IMR-90 (cell line): ENCODE results near the gene CAV3. TPM values are rescaled to one million over a fixed set of nuclear protein-coding genes. Genes with fewer than 3 reads are reported as not detected.

Experiments
- ATAC-seq: fragments of 200-7000 bp; cut with Tn5 transposase; 2 replicates; pipeline ENCODE4 v1.9.1; 2020; ENCODE audit warnings: low read depth, mild to moderate bottlenecking, moderate library complexity
- BruUV-seq: library from RNA; stranded (reverse); fragments of 400-500 nt; replicated peaks from 2 replicates; lab custom pipeline; 2021; lab: Mats Ljungman, UMichigan
- CTCF ChIA-PET: fragments of 300-600 bp; formaldehyde crosslinking; extraction: SDS; loops from one replicate; lab custom pipeline; 2021; ENCODE audit warnings: antibody characterized with exemption; lab: Yijun Ruan, JAX
- POLR2A ChIA-PET: fragments of 300-600 bp; sonication (Branson Sonifier 250); formaldehyde crosslinking; loops from one replicate; lab custom pipeline; 2022; ENCODE audit warnings: antibody characterized with exemption; ENCODE audit not compliant: unreplicated experiment; lab: Charles Lee
- DNase-seq: peaks from one replicate; pipeline ENCODE4 v3.0.0; 2013
- H2AFZ ChIP-seq: replicated peaks from 2 replicates; pipeline ENCODE3; 2013; ENCODE audit warnings: low read length, mild to moderate bottlenecking; ENCODE audit not compliant: poor library complexity
- H2AK5ac ChIP-seq: 2 replicates; pipeline ENCODE4 v1.6.1; 2013; ENCODE audit warnings: low read depth, low read length, inconsistent platforms
- H2AK9ac ChIP-seq: replicated peaks from 2 replicates; pipeline ENCODE3; 2013; ENCODE audit warnings: mild to moderate bottlenecking, low read depth, low read length, moderate library complexity; ENCODE audit not compliant: poor library complexity
- H2BK120ac ChIP-seq: 2 replicates; pipeline ENCODE4 v1.6.1; 2013; ENCODE audit warnings: low read depth, low read length, inconsistent platforms
- H2BK15ac ChIP-seq: 3 replicates; pipeline ENCODE4 v1.6.1; 2013; ENCODE audit warnings: low read depth, low read length, inconsistent platforms
- H2BK20ac ChIP-seq: 2 replicates; pipeline ENCODE4 v1.6.1; 2013; ENCODE audit warnings: low read depth, mild to moderate bottlenecking, inconsistent platforms, low read length, moderate library complexity
- H2BK5ac ChIP-seq: 2 replicates; pipeline ENCODE4 v1.6.1; 2013; ENCODE audit warnings: mild to moderate bottlenecking, low read depth, low read length, inconsistent platforms; ENCODE audit not compliant: poor library complexity, severe bottlenecking
- H3K14ac ChIP-seq: replicated peaks from 2 replicates; pipeline ENCODE4 v1.6.1; 2013; ENCODE audit warnings: low read depth, low read length, inconsistent platforms
- H3K18ac ChIP-seq: 2 replicates; pipeline ENCODE4 v1.6.1; 2013; ENCODE audit warnings: low read depth, low read length, control low read depth
- H3K23ac ChIP-seq: 2 replicates; pipeline ENCODE4 v1.6.1; 2013; ENCODE audit warnings: low read depth, low read length, inconsistent platforms
- H3K27ac ChIP-seq: 2 replicates; pipeline ENCODE4 v1.5.1; 2013; ENCODE audit warnings: mild to moderate bottlenecking, control low read depth, low read length; ENCODE audit not compliant: insufficient read depth
- H3K27me3 ChIP-seq: 2 replicates; pipeline ENCODE4 v1.6.1; 2013; ENCODE audit warnings: low read length; ENCODE audit not compliant: control insufficient read depth, insufficient read depth
- H3K36me3 ChIP-seq: 2 replicates; pipeline ENCODE4 v1.6.1; 2013; ENCODE audit warnings: low read length, mixed read lengths; ENCODE audit not compliant: control insufficient read depth, insufficient read depth
- H3K4ac ChIP-seq: 2 replicates; pipeline ENCODE4 v1.6.1; 2013; ENCODE audit warnings: low read depth, low read length, inconsistent platforms
- H3K4me1 ChIP-seq: 2 replicates; pipeline ENCODE4 v1.6.1; 2013; ENCODE audit warnings: low read length, mixed read lengths; ENCODE audit not compliant: control insufficient read depth, insufficient read depth
- H3K4me2 ChIP-seq: 2 replicates; pipeline ENCODE4 v1.6.1; 2013; ENCODE audit warnings: low read depth, mild to moderate bottlenecking, control low read depth, low read length, moderate library complexity
- H3K4me3 ChIP-seq: 2 replicates; pipeline ENCODE4 v1.5.1; 2013; ENCODE audit warnings: low read depth, mild to moderate bottlenecking, control low read depth, low read length, moderate library complexity; ENCODE audit not compliant: insufficient read depth
- H3K56ac ChIP-seq: 2 replicates; pipeline ENCODE4 v1.6.1; 2013; ENCODE audit warnings: low read length, inconsistent platforms; ENCODE audit not compliant: insufficient read depth; ENCODE audit errors: extremely low read depth
- H3K79me1 ChIP-seq, 2 experiments: 2 replicates each; pipeline ENCODE4 v1.6.1; 2013; ENCODE audit warnings: low read length in 2 of 2, inconsistent platforms in 1 of 2, low read depth in 1 of 2
- H3K9ac ChIP-seq: 2 replicates; pipeline ENCODE4 v1.6.1; 2013; ENCODE audit warnings: low read depth, low read length, control low read depth
- H3K9me1 ChIP-seq: 2 replicates; pipeline ENCODE4 v1.6.1; 2013; ENCODE audit warnings: low read length, inconsistent platforms; ENCODE audit not compliant: insufficient read depth
- H3K9me3 ChIP-seq: 2 replicates; pipeline ENCODE4 v1.6.1; 2013; ENCODE audit warnings: low read length; ENCODE audit not compliant: control insufficient read depth, insufficient read depth
- H4K20me1 ChIP-seq: 2 replicates; pipeline ENCODE4 v1.6.1; 2013; ENCODE audit warnings: low read length, inconsistent platforms; ENCODE audit not compliant: insufficient read depth
- H4K5ac ChIP-seq: 2 replicates; pipeline ENCODE4 v1.6.1; 2013; ENCODE audit warnings: mild to moderate bottlenecking, low read depth, low read length, control low read depth
- H4K8ac ChIP-seq, 2 experiments: 2 replicates each; pipeline ENCODE4 v1.6.1; 2013; ENCODE audit warnings: low read depth in 2 of 2, low read length in 2 of 2, control low read depth in 1 of 2, inconsistent platforms in 1 of 2
- H4K91ac ChIP-seq: 2 replicates; pipeline ENCODE4 v1.6.1; 2013; ENCODE audit warnings: low read depth, low read length, inconsistent platforms; ENCODE audit not compliant: insufficient read depth
- BHLHE40 ChIP-seq: fragments of 150-350 bp; IDR thresholded peaks from 2 replicates; pipeline ENCODE4 v1.6.1; 2016; ENCODE audit warnings: mild to moderate bottlenecking, low read depth, low read length
- CHD1 ChIP-seq: IDR thresholded peaks from 2 replicates; pipeline ENCODE4 v1.6.1; 2012; ENCODE audit warnings: low read depth, low read length, improper control_type of control experiment
- FOS ChIP-seq: fragments of 150-350 bp; IDR thresholded peaks from 2 replicates; pipeline ENCODE4 v1.6.1; 2016; ENCODE audit warnings: low read depth, low read length
- MAZ ChIP-seq: IDR thresholded peaks from 2 replicates; pipeline ENCODE4 v1.6.1; 2012; ENCODE audit warnings: low read depth, mild to moderate bottlenecking, low read length, improper control_type of control experiment, moderate library complexity, borderline replicate concordance
- NFE2L2 ChIP-seq: fragments of 150-350 bp; IDR thresholded peaks from 2 replicates; pipeline ENCODE4 v1.6.1; 2016; ENCODE audit warnings: low read depth, mild to moderate bottlenecking, low read length
- POLR2A ChIP-seq: IDR thresholded peaks from 2 replicates; pipeline ENCODE4 v1.6.1; 2012; ENCODE audit warnings: mild to moderate bottlenecking, low read depth, low read length
- RAD21 ChIP-seq: IDR thresholded peaks from 2 replicates; pipeline ENCODE4 v1.6.1; 2012; ENCODE audit warnings: low read length, improper control_type of control experiment
- RCOR1 ChIP-seq: IDR thresholded peaks from 2 replicates; pipeline ENCODE4 v1.6.1; 2012; ENCODE audit warnings: mild to moderate bottlenecking, low read length, improper control_type of control experiment; ENCODE audit not compliant: insufficient replicate concordance
- WGBS, 2 experiments: methylation state at CpG; one replicate each; pipeline versions ENCODE4 v1.1.5 to v1.1.7; 2013; ENCODE audit warnings: missing lambda C conversion rate in 2 of 2; ENCODE audit not compliant: insufficient read length in 1 of 2; ENCODE audit errors: extremely low coverage in 2 of 2; 5-methylcytosine and 5-hydroxymethylcytosine counted together
- dilution Hi-C: fragments of 300-500 bp; cut with HindIII; formaldehyde crosslinking; loops from one replicate; pipeline ENCODE4 v1.14.3; 2018; ENCODE audit warnings: low sequenced_read_pairs; ENCODE audit not compliant: unreplicated experiment
- in situ Hi-C: fragments of 300-500 bp; cut with MboI; formaldehyde crosslinking; loops from 3 replicates; pipeline ENCODE4 v1.14.3; 2019; ENCODE audit warnings: low sequenced_read_pairs, inconsistent platforms, mixed read lengths
- intact Hi-C: fragments of 100-400 bp; cut with micrococcal nuclease; formaldehyde crosslinking; loops from 2 replicates; pipeline ENCODE4 v1.10.0; 2022
- polyA plus RNA-seq, 3 experiments: library from polyadenylated mRNA; depleted of rRNA; stranded (reverse); fragments of >200 nt; gene quantifications; 2 replicates each; pipeline ENCODE4 v1.2.3, GENCODE V29; 2012; ENCODE audit warnings: low replicate concordance in 1 of 3
- total RNA-seq: library from RNA; depleted of rRNA; stranded (reverse); fragments of >200 nt; gene quantifications from 2 replicates; pipeline ENCODE4 v1.2.3, GENCODE V29; 2012
- TF ChIP-seq, protein P1 (sequence below): fragments of 150-350 bp; IDR thresholded peaks from 2 replicates; pipeline ENCODE4 v1.6.1; 2016; ENCODE audit warnings: low read depth, mild to moderate bottlenecking, low read length, moderate library complexity, borderline replicate concordance
- TF ChIP-seq, protein P2 (sequence below): fragments of 150-350 bp; IDR thresholded peaks from 2 replicates; pipeline ENCODE4 v1.6.1; 2017; ENCODE audit warnings: mild to moderate bottlenecking, antibody characterized with exemption, low read length, low read depth

CAV3 gene
- total and polyA plus RNA-seq, 2 of the 4 experiments (the other 2 are of a cell fraction), result 0.17 to 0.36 TPM

DNA sequence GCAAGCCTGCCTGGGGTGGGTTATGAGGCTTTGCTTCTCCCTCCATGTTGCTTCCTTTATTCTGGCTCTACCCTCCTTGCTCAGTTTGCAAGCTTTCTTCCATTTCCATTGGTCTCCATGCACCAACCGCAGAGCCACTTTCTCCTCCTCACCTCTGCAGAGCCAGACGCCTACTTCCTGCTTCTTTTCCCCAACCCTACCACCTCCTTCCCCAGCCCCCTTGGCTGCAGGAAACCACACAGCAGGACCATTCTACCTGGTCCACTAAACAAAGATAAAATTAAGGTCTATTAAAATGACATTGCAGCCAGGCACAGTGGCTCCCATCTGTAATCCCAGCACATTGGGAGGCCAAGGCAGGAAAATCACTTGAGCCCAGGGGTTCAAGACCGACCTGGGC lies 10.0 kb upstream of the CAV3 start:
- Histone ChIP-seq H4K8ac (no peak overlapping the region), H3K9me3 (no peaks in the 10 kb centered on the region; the same call in 1 of the 2 replicates), H3K9ac (no peak overlapping the region), H3K36me3 (no peaks in the 10 kb centered on the region), H3K56ac (no peak overlapping the region), H4K20me1 (no peaks in the 10 kb centered on the region), H3K18ac (no peak overlapping the region), H3K27ac (no peak overlapping the region), H3K23ac (no peak overlapping the region), H4K91ac (no peak overlapping the region), H3K4me1 (no peaks in the 10 kb centered on the region), H3K4me2 (no peak overlapping the region), H3K79me1 (no peaks in the 10 kb centered on the region), H4K5ac (no peak overlapping the region), H3K9me1 (no peaks in the 10 kb centered on the region), H2BK20ac (no peak overlapping the region), H2AFZ (no peak overlapping the region), H3K14ac (no peak overlapping the region), H3K4ac (no peak overlapping the region), H3K4me3 (no peak overlapping the region), H2BK15ac (no peak overlapping the region), H2AK5ac (no peak overlapping the region), H2BK5ac (no peak overlapping the region), H3K27me3 (peaks cover 3% of the 10 kb centered on the region), H2AK9ac (no peak overlapping the region), H2BK120ac (no peak overlapping the region)
- ATAC-seq (no peak), DNase-seq (no peak)
- dilution Hi-C loops (no loop called here), intact Hi-C loops (no loop called here), in situ Hi-C loops (no loop called here)
- TF ChIP-seq MAZ (no peak), RCOR1 (no peak), BHLHE40 (no peak), CHD1 (no peak), FOS (no peak), RAD21 (no peak), POLR2A (no peak), NFE2L2 (no peak)
- TF ChIP-seq, protein P1, sequence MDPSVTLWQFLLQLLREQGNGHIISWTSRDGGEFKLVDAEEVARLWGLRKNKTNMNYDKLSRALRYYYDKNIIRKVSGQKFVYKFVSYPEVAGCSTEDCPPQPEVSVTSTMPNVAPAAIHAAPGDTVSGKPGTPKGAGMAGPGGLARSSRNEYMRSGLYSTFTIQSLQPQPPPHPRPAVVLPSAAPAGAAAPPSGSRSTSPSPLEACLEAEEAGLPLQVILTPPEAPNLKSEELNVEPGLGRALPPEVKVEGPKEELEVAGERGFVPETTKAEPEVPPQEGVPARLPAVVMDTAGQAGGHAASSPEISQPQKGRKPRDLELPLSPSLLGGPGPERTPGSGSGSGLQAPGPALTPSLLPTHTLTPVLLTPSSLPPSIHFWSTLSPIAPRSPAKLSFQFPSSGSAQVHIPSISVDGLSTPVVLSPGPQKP, result no peak
- TF ChIP-seq, protein P2, sequence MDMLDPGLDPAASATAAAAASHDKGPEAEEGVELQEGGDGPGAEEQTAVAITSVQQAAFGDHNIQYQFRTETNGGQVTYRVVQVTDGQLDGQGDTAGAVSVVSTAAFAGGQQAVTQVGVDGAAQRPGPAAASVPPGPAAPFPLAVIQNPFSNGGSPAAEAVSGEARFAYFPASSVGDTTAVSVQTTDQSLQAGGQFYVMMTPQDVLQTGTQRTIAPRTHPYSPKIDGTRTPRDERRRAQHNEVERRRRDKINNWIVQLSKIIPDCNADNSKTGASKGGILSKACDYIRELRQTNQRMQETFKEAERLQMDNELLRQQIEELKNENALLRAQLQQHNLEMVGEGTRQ, result no peak
- no TSS peak for BruUV-seq
- CTCF ChIA-PET, result no interaction called here
- no CpG with 5 or more reads among the region's 3 CpGs for WGBS, 2 experiments
- POLR2A ChIA-PET, result no interaction called here
